ENCODE measurements around the gene TRIP12. TPM values are rescaled to one million over a fixed set of nuclear protein-coding genes. Genes with fewer than 3 reads are reported as not detected.

The TRIP12 gene
- total and polyA plus RNA-seq, 2 of the 13 experiments (the other 11 are each of a cell fraction or from before 2014, with no cell fraction given), result 72.1 to 153 TPM

DNA sequence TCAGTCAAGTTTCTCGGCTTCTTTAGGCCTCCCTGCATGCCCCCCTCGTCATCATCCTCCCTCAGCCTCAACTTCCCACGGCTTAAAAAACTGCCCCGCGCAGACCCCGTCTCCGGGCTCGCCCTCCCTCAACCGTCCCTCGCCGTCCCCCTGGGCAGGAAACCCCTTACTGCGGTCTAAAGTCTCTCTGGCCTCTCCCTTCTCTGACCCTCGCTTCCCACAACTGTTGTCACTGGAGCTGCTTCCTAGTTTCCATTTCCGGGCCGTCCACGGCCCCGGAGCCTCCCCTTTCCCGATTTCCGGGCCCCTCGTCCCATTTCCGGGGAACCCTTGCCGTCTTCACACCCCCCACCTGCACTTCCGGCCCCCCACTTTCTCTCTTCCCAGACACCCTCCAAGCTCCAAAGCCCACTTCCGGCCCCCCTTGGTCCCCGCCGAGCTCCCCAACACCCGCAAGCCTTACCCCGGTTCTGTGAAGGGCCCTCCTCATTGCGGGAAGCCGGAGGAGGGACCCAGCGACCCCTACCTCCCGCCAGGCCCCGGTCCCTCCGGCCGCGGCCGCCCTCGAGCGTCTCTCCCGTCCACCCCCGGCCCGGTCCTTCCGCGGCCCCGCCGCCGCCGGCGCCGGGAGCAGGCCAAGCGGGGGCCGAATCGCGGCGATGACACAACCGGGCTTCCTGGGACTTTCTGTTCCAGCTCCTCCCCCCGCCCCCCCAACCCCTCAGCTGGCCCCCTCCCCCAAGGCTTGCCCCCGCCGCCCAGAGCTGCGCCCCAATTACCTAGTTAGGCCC, 513 bp downstream of the TRIP12 start (continued):
- TF ChIP-seq TIGD3 (CRISPR knock-in tag; IDR thresholded peaks at IDR 0.05; ENCODE audit: borderline replicate concordance) (no peak), ZNF460 (CRISPR knock-in tag; IDR thresholded peaks at IDR 0.05; ENCODE audit: borderline replicate concordance) (no peak; the same call in 1 of the 2 replicates), ZNF230 (CRISPR knock-in tag; IDR thresholded peaks at IDR 0.05) (0 out of 2 replicates have a peak, but pooled peaks have one; percentile 48), HIVEP1 (CRISPR knock-in tag; IDR thresholded peaks at IDR 0.05) (peak; percentile 76; the same call in 1 of the 2 replicates), ZNF510 (CRISPR knock-in tag; IDR thresholded peaks at IDR 0.05; ENCODE audit: low read depth) (peak; percentile 2; the same call in 1 of the 2 replicates), MTA1 (CRISPR knock-in tag; IDR thresholded peaks at IDR 0.05; ENCODE audit: borderline replicate concordance) (peak; percentile 77; the same call in 1 of the 2 replicates), ZHX2 (IDR thresholded peaks at IDR 0.05; ENCODE audit: low read depth) (peak; percentile 13; the same call in 1 of the 2 replicates), ZHX2 (CRISPR knock-in tag; IDR thresholded peaks at IDR 0.05; ENCODE audit: borderline replicate concordance) (no peak), ZFP90 (CRISPR knock-in tag; IDR thresholded peaks at IDR 0.05; ENCODE audit: borderline replicate concordance) (no peak), MEIS2 (CRISPR knock-in tag; IDR thresholded peaks at IDR 0.05) (no peak; the same call in 1 of the 2 replicates), HBP1 (CRISPR knock-in tag; IDR thresholded peaks at IDR 0.05; ENCODE audit: low read depth) (peak; percentile 80; the same call in 1 of the 2 replicates), NKX3-1 (CRISPR knock-in tag; IDR thresholded peaks at IDR 0.05) (no peak), ZNF383 (CRISPR knock-in tag; IDR thresholded peaks at IDR 0.05; ENCODE audit: borderline replicate concordance) (no peak; the same call in 1 of the 2 replicates), ERF (CRISPR knock-in tag; IDR thresholded peaks at IDR 0.05) (peak; percentile 80)
- TF ChIP-seq, protein P1, sequence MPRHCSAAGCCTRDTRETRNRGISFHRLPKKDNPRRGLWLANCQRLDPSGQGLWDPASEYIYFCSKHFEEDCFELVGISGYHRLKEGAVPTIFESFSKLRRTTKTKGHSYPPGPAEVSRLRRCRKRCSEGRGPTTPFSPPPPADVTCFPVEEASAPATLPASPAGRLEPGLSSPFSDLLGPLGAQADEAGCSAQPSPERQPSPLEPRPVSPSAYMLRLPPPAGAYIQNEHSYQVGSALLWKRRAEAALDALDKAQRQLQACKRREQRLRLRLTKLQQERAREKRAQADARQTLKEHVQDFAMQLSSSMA (CRISPR knock-in tag; IDR thresholded peaks at IDR 0.05), result no peak
- TF ChIP-seq, protein P2, sequence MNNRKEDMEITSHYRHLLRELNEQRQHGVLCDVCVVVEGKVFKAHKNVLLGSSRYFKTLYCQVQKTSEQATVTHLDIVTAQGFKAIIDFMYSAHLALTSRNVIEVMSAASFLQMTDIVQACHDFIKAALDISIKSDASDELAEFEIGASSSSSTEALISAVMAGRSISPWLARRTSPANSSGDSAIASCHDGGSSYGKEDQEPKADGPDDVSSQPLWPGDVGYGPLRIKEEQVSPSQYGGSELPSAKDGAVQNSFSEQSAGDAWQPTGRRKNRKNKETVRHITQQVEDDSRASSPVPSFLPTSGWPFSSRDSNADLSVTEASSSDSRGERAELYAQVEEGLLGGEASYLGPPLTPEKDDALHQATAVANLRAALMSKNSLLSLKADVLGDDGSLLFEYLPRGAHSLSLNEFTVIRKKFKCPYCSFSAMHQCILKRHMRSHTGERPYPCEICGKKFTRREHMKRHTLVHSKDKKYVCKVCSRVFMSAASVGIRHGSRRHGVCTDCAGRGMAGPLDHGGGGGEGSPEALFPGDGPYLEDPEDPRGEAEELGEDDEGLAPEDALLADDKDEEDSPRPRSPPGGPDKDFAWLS (CRISPR knock-in tag; IDR thresholded peaks at IDR 0.05; ENCODE audit: borderline replicate concordance), result peak; percentile 79; the same call in 1 of the 2 replicates
